22Rv1 (cell line): ENCODE data around the gene CLSTN2.

Experiments
- CTCF ChIP-seq: fragments of 450-650 bp; IDR thresholded peaks from 2 replicates; pipeline ENCODE4 v1.5.1; 2017; ENCODE audit warnings: mild to moderate bottlenecking
- ZFX ChIP-seq: fragments of 450-650 bp; IDR thresholded peaks from 2 replicates; pipeline ENCODE4 v1.6.1; 2017; ENCODE audit warnings: antibody characterized with exemption, borderline replicate concordance

- no peak for TF ChIP-seq CTCF
- TF ChIP-seq ZFX: no peak
Observed at GRCh38 chr3:140178482-140178881, 243.5 kb downstream of the CLSTN2 start.
